Skeletal muscle cell (primary cell): ENCODE measurements around the gene MLPH.
A peak's percentile ranks its signal among the peaks of the same experiment; 100 is the strongest.

ENCODE experiments used
- DNase-seq: peaks from one replicate; pipeline ENCODE4 v3.0.0-alpha.2; 2010; ENCODE audit warnings: low read depth
- H3K4me3 ChIP-seq: 2 replicates; pipeline ENCODE4 v1.5.1; 2011; ENCODE audit warnings: low read depth, mild to moderate bottlenecking, control low read depth, low read length, moderate library complexity

Gene MLPH

DNA sequence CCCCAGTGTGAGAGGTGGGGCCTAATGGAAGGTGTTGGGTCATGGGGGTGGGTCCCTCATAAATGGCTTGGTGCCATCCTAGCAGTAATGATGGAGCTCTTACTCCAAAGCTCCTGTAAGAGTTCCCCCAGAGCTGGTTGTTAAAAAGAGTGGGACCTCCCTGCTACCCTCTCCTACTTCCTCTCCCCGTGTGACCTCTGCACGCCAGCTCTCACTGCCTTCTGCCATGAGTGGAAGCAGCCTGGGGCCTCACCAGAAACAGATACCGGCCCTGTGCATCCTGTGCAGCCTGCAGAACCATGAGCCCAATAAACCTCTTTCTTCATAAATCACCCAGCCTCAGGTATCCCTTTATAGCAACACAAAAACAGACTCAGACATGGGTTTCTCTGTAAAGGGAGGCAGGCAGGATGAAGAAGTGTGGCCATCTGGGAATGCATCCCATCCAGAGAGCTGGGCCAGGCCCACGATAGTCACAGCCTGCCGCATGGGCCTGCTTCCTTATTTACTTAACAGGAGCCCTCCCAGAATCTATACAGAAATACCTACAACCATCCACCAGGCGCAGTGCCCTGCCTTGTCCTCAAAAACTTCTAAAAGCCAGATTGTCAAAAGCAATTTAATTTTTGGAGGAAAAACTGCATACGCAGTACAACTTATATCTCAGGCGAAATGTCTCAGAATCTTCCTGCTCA, 86.8 kb downstream of the MLPH start:
- DNase-seq: no peak
- H3K4me3 ChIP-seq: no peak overlapping the region

GRCh38 chr2:237574467-237574866, 87.4 kb downstream of the MLPH start:
- no peak overlapping the region for H3K4me3 ChIP-seq
- no peak for DNase-seq

DNA sequence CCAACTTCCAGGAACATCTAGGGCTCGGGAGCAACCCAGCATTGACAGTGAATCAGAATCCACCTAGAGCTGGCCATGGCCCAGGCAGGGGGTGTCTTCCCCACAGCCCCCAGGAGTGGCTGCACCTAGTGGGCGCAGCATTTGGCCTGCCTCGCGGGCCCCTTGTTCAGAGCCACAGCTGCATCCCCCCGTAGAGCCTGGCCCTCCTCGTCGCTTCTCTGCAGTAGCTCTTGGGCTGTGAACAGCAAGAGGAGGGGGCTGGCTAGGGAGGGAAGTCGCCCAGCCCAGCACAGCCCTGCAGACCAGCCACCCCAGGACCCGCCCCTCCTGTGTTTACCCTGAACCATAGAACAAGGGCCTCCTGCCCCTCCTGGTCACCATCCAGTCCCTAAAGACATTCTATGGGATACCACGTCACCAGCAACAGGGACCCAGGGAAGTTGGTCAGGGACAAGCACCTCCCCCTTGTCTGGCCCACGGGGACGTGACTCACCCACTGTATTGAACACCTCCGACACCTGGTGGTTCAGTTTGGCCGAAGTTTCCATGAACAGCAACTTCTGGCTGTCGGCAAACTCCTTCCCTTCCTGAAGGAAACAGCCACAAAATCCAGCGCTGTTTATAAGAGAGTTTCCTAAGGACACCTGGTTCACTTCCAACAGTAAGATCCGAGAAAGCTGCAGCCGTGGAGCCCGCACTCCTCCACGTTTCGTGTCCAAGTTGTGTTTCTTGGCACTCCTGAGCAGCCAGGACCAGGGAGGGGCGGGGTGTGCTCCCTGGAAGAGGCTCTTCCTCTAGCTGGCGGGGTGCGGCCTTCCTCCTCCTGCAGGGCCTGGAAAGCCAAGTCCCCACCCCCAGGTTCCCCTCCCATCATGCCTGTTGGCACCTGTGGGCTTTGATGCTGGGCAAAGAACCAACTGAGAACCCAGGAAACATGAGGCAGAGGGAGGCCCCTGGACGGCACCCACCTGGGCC, 88.1 kb downstream of the MLPH start:
- H3K4me3 ChIP-seq: no peak overlapping the region
- DNase-seq: no peak

DNA sequence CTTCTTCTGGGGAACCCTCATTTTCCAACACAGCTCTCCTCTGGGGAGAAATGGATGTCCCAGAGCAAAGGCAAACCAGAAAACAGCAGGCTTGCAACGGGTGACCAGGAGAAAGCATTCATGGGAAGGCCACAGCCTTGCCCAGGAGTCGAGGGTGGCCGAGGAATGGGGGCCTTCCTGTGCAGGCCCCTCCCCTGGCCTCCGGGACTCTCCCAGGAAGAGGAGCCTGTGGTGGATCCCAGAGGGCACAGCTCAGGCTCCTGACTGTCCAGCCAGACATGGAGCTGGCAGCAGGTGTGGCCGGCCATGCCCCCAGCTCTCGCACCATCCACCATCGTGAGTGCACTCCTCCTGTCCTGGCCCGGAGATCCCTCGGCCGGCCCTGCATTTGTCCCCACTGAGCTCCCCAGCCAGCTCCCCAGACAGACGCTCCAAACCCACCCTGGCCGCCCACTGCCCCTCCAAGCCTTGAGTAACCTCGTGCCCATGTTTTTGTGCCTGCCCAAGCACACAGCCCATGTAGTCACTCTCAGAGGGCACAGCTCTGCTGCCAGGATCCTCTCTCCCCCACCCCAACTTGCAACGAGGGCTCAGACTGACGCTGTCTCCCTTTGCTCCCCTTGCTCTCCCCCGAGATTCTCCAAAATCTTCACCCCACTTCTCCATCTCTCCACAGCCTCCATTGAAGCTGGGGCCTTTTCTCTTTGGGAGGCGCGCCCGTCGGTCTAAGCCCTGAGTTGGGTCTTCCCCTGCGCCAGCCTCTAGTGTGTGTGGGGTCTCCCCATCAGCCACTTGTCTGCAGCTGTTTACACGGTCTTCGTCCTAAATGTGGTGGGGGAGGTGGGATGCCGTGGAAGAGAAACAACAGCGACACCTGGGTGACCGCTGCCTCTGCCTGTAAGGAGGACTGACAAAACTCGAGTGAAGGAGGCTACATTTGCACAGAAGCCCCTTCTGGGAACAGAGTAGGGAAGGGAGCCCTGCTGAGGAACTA, 89.1 kb downstream of the MLPH start:
- H3K4me3 ChIP-seq: no peak overlapping the region
- no peak for DNase-seq

DNA sequence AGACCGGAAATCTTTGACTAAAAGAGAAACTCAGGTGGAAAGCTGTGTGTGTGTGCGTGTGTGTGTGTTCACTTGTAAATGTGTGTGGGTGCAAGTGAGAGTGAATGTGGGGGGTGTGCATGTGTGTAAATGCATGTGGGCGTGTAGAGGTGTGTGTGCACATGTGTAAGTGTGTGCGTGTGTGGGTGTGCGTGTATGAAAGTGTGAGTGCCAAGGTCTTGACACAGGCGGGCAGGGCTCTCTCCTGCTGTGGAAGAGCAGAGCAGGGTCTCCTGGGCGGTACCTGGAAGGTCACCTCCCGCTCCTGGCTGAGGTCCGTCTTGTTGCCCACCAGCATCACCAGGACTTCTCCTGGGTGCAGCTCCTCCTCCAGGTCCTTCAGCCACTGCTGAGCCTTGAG, 89.9 kb downstream of the MLPH start:
- no peak overlapping the region for H3K4me3 ChIP-seq
- DNase-seq: no peak

- no peak overlapping the region for H3K4me3 ChIP-seq
- DNase-seq: no peak
Measured at GRCh38 chr2:237577458-237577857, 90.4 kb downstream of the MLPH start.

GRCh38 chr2:237577956-237578870, 91.2 kb downstream of the MLPH start:
- no peak overlapping the region for H3K4me3 ChIP-seq
- no peak for DNase-seq

DNA sequence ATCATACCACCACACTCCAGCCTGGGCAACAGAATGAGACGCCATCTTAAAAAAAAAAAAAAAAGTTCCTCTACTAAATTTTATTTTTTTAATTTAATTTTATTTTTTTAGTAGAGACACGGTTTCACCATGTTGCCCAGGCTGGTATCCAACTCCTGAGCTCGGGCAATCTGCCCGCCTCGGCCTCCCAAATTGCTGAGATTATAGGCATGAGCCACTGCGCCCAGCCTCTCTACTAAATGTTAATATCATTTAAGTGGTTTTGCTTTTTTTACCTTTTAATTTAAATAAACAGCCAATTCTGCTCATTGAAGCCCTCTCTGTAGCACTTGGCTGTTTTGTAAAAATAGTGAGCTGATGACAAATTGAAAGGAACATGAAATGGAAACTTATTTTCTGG, 94.3 kb downstream of the MLPH start:
- DNase-seq: no peak
- no peak overlapping the region for H3K4me3 ChIP-seq

- DNase-seq: no peak
- peak overlapping the region; percentile 9 for H3K4me3 ChIP-seq
Measured at GRCh38 chr2:237581751-237582746, 95.0 kb downstream of the MLPH start.

DNA sequence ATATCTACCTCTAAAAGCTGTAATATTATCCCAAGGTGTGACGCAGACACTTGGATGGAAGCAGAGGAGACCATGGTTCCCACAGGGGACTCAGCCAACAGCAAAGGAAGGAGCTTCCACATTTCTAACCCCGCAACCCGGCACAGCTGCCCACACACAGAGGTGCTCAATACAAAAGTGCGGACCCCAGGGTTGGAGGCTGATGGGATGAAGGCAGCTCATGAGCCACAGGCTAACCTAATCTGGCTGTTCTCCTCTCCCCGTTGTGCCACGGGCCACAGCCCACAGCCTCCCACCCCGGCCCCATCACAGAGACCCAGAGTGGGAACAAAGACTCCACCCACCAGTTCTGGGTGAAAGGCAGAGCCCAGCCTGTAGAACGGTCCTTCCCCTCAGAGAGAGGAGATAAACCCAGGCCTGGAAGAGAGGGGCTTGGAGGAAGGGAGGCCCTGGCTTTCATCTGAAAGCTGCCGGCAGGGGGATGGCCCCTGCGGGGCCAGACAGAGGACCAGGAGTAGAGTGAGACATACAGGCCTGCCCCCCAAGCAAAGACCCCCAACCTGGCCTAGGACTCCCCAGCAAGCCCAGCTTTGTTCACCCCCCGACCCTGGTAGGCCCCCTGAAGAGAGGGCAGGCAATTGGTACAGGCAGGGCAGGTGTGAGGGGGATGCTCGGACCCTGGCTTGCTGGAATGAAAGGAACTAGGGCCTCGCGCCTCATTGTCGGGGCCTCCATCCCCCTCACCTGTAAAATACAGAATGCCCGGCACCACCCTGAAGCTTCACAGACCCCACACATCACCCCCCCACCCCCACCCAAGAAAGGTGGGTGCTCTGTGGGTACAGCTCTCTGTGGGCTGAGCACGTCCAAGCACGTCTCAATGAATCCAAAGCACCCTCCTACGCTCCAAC, 96.6 kb downstream of the MLPH start:
- no peak for DNase-seq
- no peak overlapping the region for H3K4me3 ChIP-seq

GRCh38 chr2:237585590-237586221, 98.7 kb downstream of the MLPH start:
- DNase-seq: no peak
- no peak overlapping the region for H3K4me3 ChIP-seq

- H3K4me3 ChIP-seq: no peak overlapping the region
- no peak for DNase-seq
Measured at GRCh38 chr2:237588044-237588696, 101.1 kb downstream of the MLPH start.

GRCh38 chr2:237590272-237591140, 103.5 kb downstream of the MLPH start, which contains the start of gene RAB17:
RAB17 (minus strand) TSS chr2:237590734; CDS start chr2:237586154, 4,580 bp downstream.
- H3K4me3 ChIP-seq: no peak within 1 kb of the TSS
- no peak for DNase-seq

GRCh38 chr2:237591141-237591881, 104.3 kb downstream of the MLPH start:
- DNase-seq: no peak
- no peak overlapping the region for H3K4me3 ChIP-seq
